ENCODE data around the gene FOXP1.

DNA sequence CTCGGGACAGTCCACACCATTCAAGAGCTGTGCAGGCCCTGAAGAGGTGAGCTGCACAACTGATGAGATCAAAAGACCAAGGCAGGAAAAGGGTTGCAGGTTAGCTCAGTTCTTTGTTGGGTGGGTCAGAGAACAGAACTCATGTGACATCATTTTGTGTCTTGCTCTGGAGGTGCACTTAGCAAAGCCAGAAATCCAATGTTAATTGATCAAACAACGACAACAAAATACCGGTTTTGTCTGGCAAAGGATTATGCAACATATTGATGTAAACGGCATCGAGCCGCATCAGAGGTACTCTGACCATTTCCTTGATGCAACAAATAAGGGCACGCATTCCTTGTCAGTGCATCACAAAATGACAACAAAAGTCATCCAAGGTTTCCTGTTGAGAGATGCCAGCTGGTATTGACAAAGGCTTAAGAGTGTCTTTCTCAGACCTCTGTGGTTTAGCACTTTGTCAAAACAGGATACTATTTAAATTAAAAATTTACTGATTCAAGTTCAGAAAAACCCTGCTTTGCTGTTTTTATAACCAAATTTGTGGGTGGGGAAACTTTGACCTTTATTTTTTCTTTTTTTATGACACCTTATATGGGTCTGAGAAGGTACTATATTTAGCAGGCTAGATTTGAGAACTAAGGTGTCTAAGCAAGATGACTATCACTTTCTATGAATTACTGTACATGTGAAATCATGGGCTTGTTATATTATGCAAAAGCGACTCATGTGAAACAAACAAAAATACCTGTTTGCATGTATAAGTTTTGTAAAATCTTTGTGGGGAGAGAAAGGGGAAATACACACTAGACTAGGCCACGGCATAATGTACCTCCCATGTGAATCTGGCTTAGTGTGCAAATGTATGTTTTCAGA, 496.1 kb downstream of the FOXP1 start:
- TF ChIP-seq, protein P1, sequence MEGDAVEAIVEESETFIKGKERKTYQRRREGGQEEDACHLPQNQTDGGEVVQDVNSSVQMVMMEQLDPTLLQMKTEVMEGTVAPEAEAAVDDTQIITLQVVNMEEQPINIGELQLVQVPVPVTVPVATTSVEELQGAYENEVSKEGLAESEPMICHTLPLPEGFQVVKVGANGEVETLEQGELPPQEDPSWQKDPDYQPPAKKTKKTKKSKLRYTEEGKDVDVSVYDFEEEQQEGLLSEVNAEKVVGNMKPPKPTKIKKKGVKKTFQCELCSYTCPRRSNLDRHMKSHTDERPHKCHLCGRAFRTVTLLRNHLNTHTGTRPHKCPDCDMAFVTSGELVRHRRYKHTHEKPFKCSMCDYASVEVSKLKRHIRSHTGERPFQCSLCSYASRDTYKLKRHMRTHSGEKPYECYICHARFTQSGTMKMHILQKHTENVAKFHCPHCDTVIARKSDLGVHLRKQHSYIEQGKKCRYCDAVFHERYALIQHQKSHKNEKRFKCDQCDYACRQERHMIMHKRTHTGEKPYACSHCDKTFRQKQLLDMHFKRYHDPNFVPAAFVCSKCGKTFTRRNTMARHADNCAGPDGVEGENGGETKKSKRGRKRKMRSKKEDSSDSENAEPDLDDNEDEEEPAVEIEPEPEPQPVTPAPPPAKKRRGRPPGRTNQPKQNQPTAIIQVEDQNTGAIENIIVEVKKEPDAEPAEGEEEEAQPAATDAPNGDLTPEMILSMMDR (IDR thresholded peaks at IDR 0.05): no peak
- TF ChIP-seq POLR2A (IDR thresholded peaks at IDR 0.05): no peak

All from adrenal gland (tissue), 5 donors.